Stomach smooth muscle (tissue), 2 donors: ENCODE results near the gene PXT1.
"Not testable (repeated sequence)": the region's sequence is repeated elsewhere in the genome, so short reads cannot be mapped to it uniquely, and the experiment has no call there.

Experiments
- H3K27ac ChIP-seq: one replicate; pipeline ENCODE4 v1.7.0; 2013; ENCODE audit warnings: mild to moderate bottlenecking, low read length, inconsistent platforms
- H3K27me3 ChIP-seq, 2 donors: one replicate each; pipeline ENCODE4 v1.7.0; 2013; ENCODE audit warnings: low read length in 2 of 2; ENCODE audit not compliant: insufficient read depth in 2 of 2, control insufficient read depth in 1 of 2
- H3K36me3 ChIP-seq, 2 donors: one replicate each; pipeline ENCODE4 v1.7.0; 2013; ENCODE audit warnings: low read length in 2 of 2; ENCODE audit not compliant: control insufficient read depth in 2 of 2, insufficient read depth in 2 of 2
- H3K4me1 ChIP-seq: one replicate; pipeline ENCODE4 v1.7.0; 2013; ENCODE audit warnings: low read length; ENCODE audit not compliant: control insufficient read depth, insufficient read depth
- H3K4me3 ChIP-seq, 2 donors: one replicate each; pipeline ENCODE4 v1.7.0; 2013; ENCODE audit warnings: low read length in 2 of 2
- H3K9ac ChIP-seq, 2 donors: one replicate each; pipeline ENCODE4 v1.7.0; 2013; ENCODE audit warnings: low read length in 2 of 2, mild to moderate bottlenecking in 1 of 2
- H3K9me3 ChIP-seq, 2 donors: one replicate each; pipeline ENCODE4 v1.7.0; 2013; ENCODE audit warnings: low read length in 2 of 2; ENCODE audit not compliant: control insufficient read depth in 2 of 2
- donor health status: healthy.
- donor health status: Pancreatic carcinoma.

Gene PXT1

GRCh38 chr6:36426622-36427021 is 16.0 kb downstream of the PXT1 start:
- H3K9ac ChIP-seq, result no peak overlapping the region
- no peaks in the 10 kb centered on the region for H3K27me3 ChIP-seq
- H3K9me3 ChIP-seq, result no peaks in the 10 kb centered on the region
- no peak overlapping the region for H3K4me3 ChIP-seq
- H3K36me3 ChIP-seq, result no peaks in the 10 kb centered on the region
- no peak overlapping the region for H3K27ac ChIP-seq
- H3K4me1 ChIP-seq, result peaks cover 12% of the 10 kb centered on the region

DNA sequence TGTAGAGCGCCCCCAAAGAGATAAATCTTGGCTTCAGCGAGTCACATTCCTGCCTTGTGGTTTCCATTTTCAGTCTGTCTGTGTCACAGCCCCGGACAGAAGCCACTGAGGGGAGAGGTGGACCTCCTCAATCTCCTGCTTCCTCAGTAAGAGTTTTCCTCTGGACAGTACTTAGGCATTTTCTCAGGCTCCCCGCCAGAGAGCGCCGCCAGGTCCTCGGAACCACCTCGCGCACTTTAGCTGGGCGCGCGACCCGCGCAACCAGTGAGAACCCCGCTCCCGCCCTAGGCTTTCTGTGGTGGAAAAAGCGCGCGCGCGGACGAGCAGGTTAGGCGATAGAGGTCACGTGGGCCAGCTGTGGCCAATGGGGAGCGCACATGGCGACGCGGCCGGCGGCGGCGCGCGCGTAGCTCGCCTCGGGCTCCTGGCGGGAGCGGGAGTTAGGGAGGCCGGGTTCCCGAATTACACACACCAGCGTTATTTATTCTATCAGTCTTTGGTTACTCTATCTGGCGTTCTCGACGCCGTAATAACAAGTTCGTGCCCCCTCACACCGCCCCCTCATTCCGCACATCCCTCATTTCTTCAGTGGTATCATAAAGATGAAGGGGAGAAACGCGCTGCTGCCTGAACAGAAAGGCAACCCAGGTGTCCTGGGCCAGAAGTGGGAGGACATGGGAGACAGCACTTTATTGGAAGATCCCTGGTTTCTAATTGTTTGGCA is 19.4 kb downstream of the PXT1 start:
- H3K27ac ChIP-seq, result peak overlapping the region; percentile 93
- H3K9ac ChIP-seq, result peak overlapping the region; percentile 93 to 94
- H3K27me3 ChIP-seq, result no peaks in the 10 kb centered on the region
- H3K9me3 ChIP-seq, result no peaks in the 10 kb centered on the region
- no peaks in the 10 kb centered on the region for H3K36me3 ChIP-seq
- peaks cover 12% of the 10 kb centered on the region for H3K4me1 ChIP-seq
- H3K4me3 ChIP-seq, result peak overlapping the region; percentile 88

GRCh38 chr6:36422714-36423100 is 19.9 kb downstream of the PXT1 start:
- H3K9me3 ChIP-seq, result no peaks in the 10 kb centered on the region
- peak overlapping the region; percentile 80 to 94 for H3K9ac ChIP-seq
- H3K36me3 ChIP-seq, result no peaks in the 10 kb centered on the region
- peak overlapping the region; percentile 93 for H3K27ac ChIP-seq
- peak overlapping the region; percentile 88 for H3K4me3 ChIP-seq
- H3K27me3 ChIP-seq, result no peaks in the 10 kb centered on the region
- peaks cover 12% of the 10 kb centered on the region for H3K4me1 ChIP-seq

DNA sequence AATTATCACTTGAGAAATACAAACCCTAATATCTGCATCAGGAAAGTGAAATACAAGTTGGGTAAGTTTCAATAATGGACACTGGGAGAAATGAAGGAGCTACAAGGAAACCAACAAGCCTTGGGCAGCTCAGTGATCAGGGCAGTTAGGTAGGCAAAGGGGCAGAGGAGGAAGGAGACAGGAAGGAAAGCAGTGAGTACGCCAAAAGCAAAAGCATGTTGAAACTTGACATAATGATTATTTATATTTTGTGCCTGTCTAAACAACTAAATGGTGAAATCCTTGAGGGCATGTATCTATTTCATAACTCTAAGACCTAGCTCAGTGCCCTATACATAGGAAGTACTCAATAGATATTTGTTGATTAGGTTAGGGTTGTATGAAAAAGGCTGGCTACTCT is 23.3 kb downstream of the PXT1 start:
- Histone ChIP-seq H3K27me3 (no peaks in the 10 kb centered on the region), H3K4me3 (no peak overlapping the region), H3K9me3 (no peaks in the 10 kb centered on the region), H3K36me3 (no peaks in the 10 kb centered on the region), H3K9ac (no peak overlapping the region), H3K27ac (no peak overlapping the region), H3K4me1 (peaks cover 12% of the 10 kb centered on the region)

DNA sequence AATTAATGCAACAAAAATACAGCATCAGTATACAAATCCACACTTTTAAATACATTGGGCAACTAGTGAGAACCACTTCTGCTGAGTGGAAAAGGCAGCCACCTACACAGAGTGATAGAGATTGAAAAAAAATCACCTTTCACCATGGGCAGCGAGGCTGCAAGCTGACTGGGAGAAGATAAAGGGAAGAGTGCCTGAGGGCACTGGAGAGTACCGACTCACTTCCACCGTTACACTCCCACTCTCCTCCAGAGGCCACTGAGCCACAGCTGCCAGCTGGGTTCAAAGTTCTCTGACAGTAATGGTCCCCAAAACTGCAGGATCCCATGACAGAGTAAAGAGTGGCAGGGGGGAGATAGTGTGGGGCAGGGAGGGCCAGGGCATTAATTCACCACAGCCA is 24.1 kb downstream of the PXT1 start:
- no peak overlapping the region for H3K4me3 ChIP-seq
- H3K27ac ChIP-seq, result no peak overlapping the region
- H3K9me3 ChIP-seq, result no peaks in the 10 kb centered on the region
- H3K9ac ChIP-seq, result no peak overlapping the region
- H3K27me3 ChIP-seq, result no peaks in the 10 kb centered on the region
- peaks cover 9% of the 10 kb centered on the region for H3K4me1 ChIP-seq
- H3K36me3 ChIP-seq, result no peaks in the 10 kb centered on the region

GRCh38 chr6:36414481-36414880 is 28.2 kb downstream of the PXT1 start:
- H3K27ac ChIP-seq, result no peak overlapping the region
- H3K36me3 ChIP-seq, result no peaks in the 10 kb centered on the region
- no peaks in the 10 kb centered on the region for H3K4me1 ChIP-seq
- H3K27me3 ChIP-seq, result no peaks in the 10 kb centered on the region
- H3K4me3 ChIP-seq, result no peak overlapping the region
- no peak overlapping the region for H3K9ac ChIP-seq
- no peaks in the 10 kb centered on the region for H3K9me3 ChIP-seq

GRCh38 chr6:36413489-36414480 is 28.9 kb downstream of the PXT1 start:
- Histone ChIP-seq H3K4me3 (no peak overlapping the region), H3K9ac (no peak overlapping the region), H3K36me3 (no peaks in the 10 kb centered on the region), H3K27ac (no peak overlapping the region), H3K4me1 (no peaks in the 10 kb centered on the region), H3K27me3 (no peaks in the 10 kb centered on the region), H3K9me3 (no peaks in the 10 kb centered on the region)

DNA sequence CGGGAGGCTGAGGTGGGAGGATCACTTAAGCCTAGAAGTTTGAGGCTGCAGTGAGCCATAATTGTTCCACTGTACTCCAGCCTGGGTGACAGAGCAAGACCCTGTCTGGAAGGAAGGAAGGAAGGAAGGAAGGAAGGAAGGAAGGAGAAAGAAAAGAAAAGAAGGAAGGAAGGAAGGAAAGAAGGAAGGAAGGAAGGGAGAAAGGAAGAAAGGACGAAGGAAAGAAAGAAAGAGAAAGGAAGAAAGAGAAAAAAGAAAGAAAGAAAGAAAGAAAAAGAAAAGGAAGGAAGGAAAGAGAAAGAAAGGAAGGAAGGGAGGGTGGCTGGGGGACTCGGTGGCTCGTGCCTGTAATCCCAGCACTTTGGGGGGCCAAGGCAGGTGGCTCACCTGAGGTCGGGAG is 32.9 kb downstream of the PXT1 start:
- not testable (repeated sequence) for H3K36me3 ChIP-seq, H3K4me3 ChIP-seq, H3K9me3 ChIP-seq, H3K9ac ChIP-seq, H3K27me3 ChIP-seq, H3K4me1 ChIP-seq, H3K27ac ChIP-seq

- no peak overlapping the region for H3K9ac ChIP-seq
- no peaks in the 10 kb centered on the region for H3K4me1 ChIP-seq
- no peaks in the 10 kb centered on the region for H3K36me3 ChIP-seq
- H3K4me3 ChIP-seq, result no peak overlapping the region
- H3K9me3 ChIP-seq, result no peaks in the 10 kb centered on the region
- no peak overlapping the region for H3K27ac ChIP-seq
- H3K27me3 ChIP-seq, result no peaks in the 10 kb centered on the region
Measured at GRCh38 chr6:36404164-36404563, 38.5 kb downstream of the PXT1 start.

DNA sequence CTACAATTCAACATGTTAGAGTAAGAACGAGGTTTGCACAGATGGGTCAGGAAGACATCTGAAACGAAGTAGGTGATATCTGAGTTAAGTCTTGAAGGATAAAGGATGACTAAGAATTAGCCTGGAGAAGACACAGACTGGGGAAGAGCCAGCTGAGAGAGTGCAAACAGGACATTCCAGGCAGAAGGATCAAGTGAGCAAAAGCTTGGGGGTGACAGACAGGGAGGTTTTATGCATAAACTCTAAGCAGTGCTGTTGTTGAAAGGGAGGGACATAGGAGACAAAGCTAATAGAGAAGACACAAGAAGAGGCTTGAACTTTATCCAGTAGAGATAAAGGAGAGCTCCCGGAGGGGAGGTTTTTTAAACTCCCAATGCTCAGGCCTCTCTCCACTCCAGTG is 40.2 kb downstream of the PXT1 start:
- H3K27me3 ChIP-seq, result no peaks in the 10 kb centered on the region
- no peaks in the 10 kb centered on the region for H3K36me3 ChIP-seq
- H3K9ac ChIP-seq, result no peak overlapping the region
- H3K4me3 ChIP-seq, result no peak overlapping the region
- H3K9me3 ChIP-seq, result no peaks in the 10 kb centered on the region
- H3K4me1 ChIP-seq, result no peaks in the 10 kb centered on the region
- H3K27ac ChIP-seq, result no peak overlapping the region

GRCh38 chr6:36399970-36400369 is 42.7 kb downstream of the PXT1 start:
- Histone ChIP-seq H3K9ac (no peak overlapping the region), H3K4me1 (no peaks in the 10 kb centered on the region), H3K4me3 (no peak overlapping the region), H3K9me3 (no peaks in the 10 kb centered on the region), H3K36me3 (no peaks in the 10 kb centered on the region), H3K27ac (no peak overlapping the region), H3K27me3 (no peaks in the 10 kb centered on the region)
